DND-41 (cell line): Measurements from ENCODE around the gene GALNTL6.

Source experiments
- ATAC-seq: fragments of 200-7000 bp; cut with Tn5 transposase; 3 replicates; pipeline ENCODE4 v1.9.1; 2021; ENCODE audit warnings: low read depth; ENCODE audit not compliant: insufficient read depth
- DNase-seq: peaks from one replicate; pipeline ENCODE4 v3.0.0-alpha.2; 2020
- H2AFZ ChIP-seq: 2 replicates; pipeline ENCODE4 v1.6.0; 2012; ENCODE audit warnings: low read depth, low read length
- H3K27ac ChIP-seq: 2 replicates; pipeline ENCODE4 v1.5.1; 2012; ENCODE audit warnings: low read length, inconsistent platforms
- H3K27me3 ChIP-seq: fragments of 200-600 bp; sonication (generic); 2 replicates; pipeline ENCODE4 v1.6.0; 2012; ENCODE audit warnings: low read length, mild to moderate bottlenecking, inconsistent platforms; ENCODE audit not compliant: insufficient read depth, poor library complexity
- H3K36me3 ChIP-seq: 2 replicates; pipeline ENCODE4 v1.5.1; 2012; ENCODE audit warnings: low read length, inconsistent platforms; ENCODE audit not compliant: insufficient read depth
- H3K4me1 ChIP-seq: 2 replicates; pipeline ENCODE4 v1.5.1; 2012; ENCODE audit warnings: mild to moderate bottlenecking, low read length; ENCODE audit not compliant: insufficient read depth
- H3K4me2 ChIP-seq: 2 replicates; pipeline ENCODE4 v1.6.0; 2012; ENCODE audit warnings: mild to moderate bottlenecking, moderate library complexity, low read length, inconsistent platforms; ENCODE audit not compliant: insufficient read depth
- H3K4me3 ChIP-seq, 2 experiments: fragments of 200-600 bp in 1 of 2; shearing (Covaris generic) in 1 of 2; 2 replicates each; pipeline ENCODE4 v1.5.1; 2012 to 2016; ENCODE audit warnings: inconsistent platforms in 2 of 2, low read length in 2 of 2, mild to moderate bottlenecking in 2 of 2, low read depth in 1 of 2, moderate library complexity in 1 of 2
- H3K79me2 ChIP-seq: 2 replicates; pipeline ENCODE4 v1.6.0; 2012; ENCODE audit warnings: low read length, inconsistent platforms; ENCODE audit not compliant: insufficient read depth
- H3K9ac ChIP-seq: 2 replicates; pipeline ENCODE4 v1.6.0; 2012; ENCODE audit warnings: low read depth, mild to moderate bottlenecking, inconsistent platforms, low read length, moderate library complexity
- H3K9me3 ChIP-seq: 2 replicates; pipeline ENCODE4 v1.5.1; 2012; ENCODE audit warnings: low read length, moderate library complexity, mild to moderate bottlenecking, inconsistent platforms; ENCODE audit not compliant: insufficient read depth, severe bottlenecking
- H4K20me1 ChIP-seq: 2 replicates; pipeline ENCODE4 v1.6.0; 2012; ENCODE audit warnings: low read length; ENCODE audit not compliant: insufficient read depth
- EZH2 ChIP-seq: IDR thresholded peaks from 3 replicates; pipeline ENCODE4 v1.6.1; 2012; ENCODE audit warnings: borderline replicate concordance, low read depth, mild to moderate bottlenecking, moderate library complexity, low read length, inconsistent platforms; ENCODE audit not compliant: severe bottlenecking
- TF ChIP-seq, protein P1 (sequence below): IDR thresholded peaks from 2 replicates; pipeline ENCODE4 v1.5.1; 2012; ENCODE audit warnings: borderline replicate concordance, low read length, moderate library complexity, mild to moderate bottlenecking; ENCODE audit not compliant: poor library complexity, severe bottlenecking; ENCODE audit errors: extremely low read depth

Gene GALNTL6

DNA sequence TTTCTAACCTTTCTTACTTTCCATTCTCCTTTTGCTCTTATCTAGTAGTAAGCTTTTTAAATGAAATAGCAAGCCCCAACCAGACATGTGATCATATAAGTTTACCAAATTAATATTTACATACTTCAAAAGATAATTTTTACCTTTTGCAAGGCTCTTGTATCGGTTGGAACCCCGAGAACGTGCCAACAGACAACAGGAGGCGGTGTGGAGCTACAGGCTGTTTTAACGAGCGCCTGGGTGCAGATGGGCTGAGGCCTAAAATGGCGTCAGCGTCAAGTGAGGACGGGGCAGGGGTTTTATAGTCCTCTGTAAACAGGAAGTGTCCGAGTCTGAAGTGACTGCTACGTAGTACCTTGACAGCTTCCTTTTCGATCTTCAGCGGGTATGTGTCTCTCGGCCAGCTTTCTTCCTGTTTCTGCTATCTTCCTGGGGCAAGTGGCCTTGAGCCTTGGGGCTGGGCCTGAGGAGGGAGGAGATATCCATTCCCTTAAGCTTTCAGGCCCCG lies 342.7 kb downstream of the GALNTL6 start:
- Histone ChIP-seq H3K36me3 (no peaks in the 10 kb centered on the region), H3K27me3 (no peaks in the 10 kb centered on the region), H3K4me1 (no peaks in the 10 kb centered on the region), H3K9me3 (no peaks in the 10 kb centered on the region), H2AFZ (no peak overlapping the region), H3K79me2 (no peaks in the 10 kb centered on the region), H3K9ac (no peak overlapping the region), H4K20me1 (no peaks in the 10 kb centered on the region), H3K27ac (no peak overlapping the region), H3K4me2 (no peak overlapping the region), H3K4me3 (no peak overlapping the region)
- no peak for DNase-seq
- TF ChIP-seq, protein P1, sequence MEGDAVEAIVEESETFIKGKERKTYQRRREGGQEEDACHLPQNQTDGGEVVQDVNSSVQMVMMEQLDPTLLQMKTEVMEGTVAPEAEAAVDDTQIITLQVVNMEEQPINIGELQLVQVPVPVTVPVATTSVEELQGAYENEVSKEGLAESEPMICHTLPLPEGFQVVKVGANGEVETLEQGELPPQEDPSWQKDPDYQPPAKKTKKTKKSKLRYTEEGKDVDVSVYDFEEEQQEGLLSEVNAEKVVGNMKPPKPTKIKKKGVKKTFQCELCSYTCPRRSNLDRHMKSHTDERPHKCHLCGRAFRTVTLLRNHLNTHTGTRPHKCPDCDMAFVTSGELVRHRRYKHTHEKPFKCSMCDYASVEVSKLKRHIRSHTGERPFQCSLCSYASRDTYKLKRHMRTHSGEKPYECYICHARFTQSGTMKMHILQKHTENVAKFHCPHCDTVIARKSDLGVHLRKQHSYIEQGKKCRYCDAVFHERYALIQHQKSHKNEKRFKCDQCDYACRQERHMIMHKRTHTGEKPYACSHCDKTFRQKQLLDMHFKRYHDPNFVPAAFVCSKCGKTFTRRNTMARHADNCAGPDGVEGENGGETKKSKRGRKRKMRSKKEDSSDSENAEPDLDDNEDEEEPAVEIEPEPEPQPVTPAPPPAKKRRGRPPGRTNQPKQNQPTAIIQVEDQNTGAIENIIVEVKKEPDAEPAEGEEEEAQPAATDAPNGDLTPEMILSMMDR, result no peak
- no peak for TF ChIP-seq EZH2
- no peak for ATAC-seq

DNA sequence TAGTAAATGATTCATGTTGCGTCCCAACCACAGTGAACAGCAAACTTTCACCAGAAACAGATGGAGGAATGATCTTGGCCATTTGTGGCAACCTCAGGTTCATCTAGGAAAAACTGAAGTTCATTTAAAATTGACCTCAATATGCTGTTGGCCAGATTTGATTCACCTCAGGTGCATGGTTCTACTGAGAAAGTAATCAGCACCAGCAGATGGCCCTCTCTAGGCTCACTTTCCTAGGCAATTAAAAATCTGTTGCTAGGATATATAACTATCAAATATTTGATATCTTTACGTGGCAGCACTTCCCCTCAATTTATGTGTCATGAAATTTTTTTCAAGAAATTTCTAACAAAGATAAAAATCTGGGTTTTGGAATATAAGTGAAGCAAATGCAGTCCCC lies 344.7 kb downstream of the GALNTL6 start:
- Histone ChIP-seq H3K79me2 (no peaks in the 10 kb centered on the region), H3K36me3 (no peaks in the 10 kb centered on the region), H3K4me2 (no peak overlapping the region), H2AFZ (no peak overlapping the region), H3K27me3 (no peaks in the 10 kb centered on the region), H3K9me3 (no peaks in the 10 kb centered on the region), H4K20me1 (no peaks in the 10 kb centered on the region), H3K4me3 (no peak overlapping the region), H3K9ac (no peak overlapping the region), H3K4me1 (no peaks in the 10 kb centered on the region), H3K27ac (no peak overlapping the region)
- DNase-seq, result no peak
- no peak for TF ChIP-seq EZH2
- TF ChIP-seq, protein P1, result no peak
- ATAC-seq, result no peak

DNA sequence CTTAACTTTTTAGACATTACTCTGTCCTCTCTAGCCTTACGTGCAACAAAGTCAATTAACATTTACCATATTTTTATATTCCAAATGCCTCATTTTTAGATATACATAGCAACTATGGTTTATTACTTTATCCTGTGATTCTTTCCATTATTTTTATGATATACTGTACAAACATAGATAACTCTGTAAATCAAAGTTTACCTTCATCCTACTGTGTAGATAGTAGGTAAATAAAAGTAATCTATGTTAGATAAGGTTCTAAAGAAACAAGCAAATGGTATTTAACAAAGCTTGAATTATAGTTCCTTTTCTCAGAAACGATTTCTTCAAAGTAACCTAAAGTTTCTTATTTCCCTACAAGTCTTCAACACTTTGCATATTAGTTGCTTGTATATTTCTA lies 350.0 kb downstream of the GALNTL6 start:
- Histone ChIP-seq H4K20me1 (no peaks in the 10 kb centered on the region), H3K36me3 (no peaks in the 10 kb centered on the region), H3K4me1 (no peaks in the 10 kb centered on the region), H2AFZ (no peak overlapping the region), H3K9ac (no peak overlapping the region), H3K9me3 (no peaks in the 10 kb centered on the region), H3K27ac (no peak overlapping the region), H3K79me2 (no peaks in the 10 kb centered on the region), H3K4me2 (no peak overlapping the region), H3K4me3 (no peak overlapping the region), H3K27me3 (no peaks in the 10 kb centered on the region)
- no peak for ATAC-seq
- no peak for TF ChIP-seq EZH2
- TF ChIP-seq, protein P1, result no peak
- DNase-seq, result no peak

DNA sequence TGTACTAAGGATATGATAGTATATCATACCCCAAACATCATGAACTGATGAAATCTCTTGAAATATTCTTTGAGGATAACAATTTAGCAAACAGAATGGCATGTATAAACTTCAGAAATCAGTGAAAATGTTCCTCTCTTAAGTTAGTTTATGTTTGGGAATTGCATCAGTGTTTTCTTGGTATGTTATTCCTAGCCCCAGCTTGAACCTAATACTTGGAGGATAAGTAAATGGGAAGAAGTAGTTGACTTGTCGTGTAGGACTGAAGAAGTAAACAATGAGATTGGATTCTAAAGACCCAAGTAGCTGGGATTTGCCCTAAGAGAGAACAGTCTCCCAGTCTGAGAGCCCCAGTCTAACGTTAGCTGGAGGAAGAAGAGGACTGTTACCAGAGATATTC lies 355.7 kb downstream of the GALNTL6 start:
- Histone ChIP-seq H3K9me3 (no peaks in the 10 kb centered on the region), H3K4me2 (no peak overlapping the region), H3K27me3 (no peaks in the 10 kb centered on the region), H3K36me3 (no peaks in the 10 kb centered on the region), H2AFZ (no peak overlapping the region), H3K27ac (no peak overlapping the region), H3K9ac (no peak overlapping the region), H3K4me3 (no peak overlapping the region), H3K79me2 (no peaks in the 10 kb centered on the region), H4K20me1 (no peaks in the 10 kb centered on the region), H3K4me1 (no peaks in the 10 kb centered on the region)
- DNase-seq, result no peak
- no peak for TF ChIP-seq EZH2
- ATAC-seq, result no peak
